Vagina (tissue), 2 donors: ENCODE results near the gene PDZD4.

ENCODE experiments used
- CTCF ChIP-seq, 3 experiments: fragments of 450-650 bp in 2 of 3; fragments of 200-600 bp in 1 of 3; sonication (generic) in 1 of 3; IDR thresholded peaks; one replicate each; pipeline ENCODE4 v1.5.1; 2017 to 2019; ENCODE audit warnings: antibody characterized with exemption in 3 of 3, mild to moderate bottlenecking in 2 of 3, moderate library complexity in 2 of 3
- POLR2AphosphoS5 ChIP-seq, 2 donors: sonication (generic); formaldehyde crosslinking; IDR thresholded peaks; one replicate each; pipeline ENCODE4 v1.9.0; 2017; ENCODE audit warnings: antibody characterized with exemption in 2 of 2, mild to moderate bottlenecking in 2 of 2, low read depth in 1 of 2; ENCODE audit not compliant: insufficient read depth in 1 of 2

GRCh38 chrX:153784325-153784967, 45.9 kb downstream of the PDZD4 start:
- TF ChIP-seq CTCF (IDR thresholded peaks at IDR 0.05) (no peak), POLR2AphosphoS5 (IDR thresholded peaks at IDR 0.05; ENCODE audit: insufficient read depth in 1 of 2, low read depth in 1 of 2) (no peak)
